BE2C (cell line): ENCODE measurements around the gene LEMD2.

ENCODE experiments used
- DNase-seq: peaks from one replicate; pipeline ENCODE4 v3.0.0-alpha.2; 2020
- H3K27me3 ChIP-seq: fragments of 250-450 bp; sonication (Bioruptor Pico); 2 replicates; pipeline ENCODE4 v1.5.1; 2020; ENCODE audit warnings: mild to moderate bottlenecking
- H3K36me3 ChIP-seq: fragments of 250-450 bp; sonication (Bioruptor Pico); 2 replicates; pipeline ENCODE4 v1.5.1; 2020; ENCODE audit warnings: mild to moderate bottlenecking
- H3K4me1 ChIP-seq: fragments of 250-450 bp; sonication (Bioruptor Pico); 2 replicates; pipeline ENCODE4 v1.5.1; 2020
- H3K4me3 ChIP-seq: 2 replicates; pipeline ENCODE4 v1.5.1; 2011; ENCODE audit warnings: low read depth, low read length
- H3K9me3 ChIP-seq: fragments of 250-450 bp; sonication (Bioruptor Pico); 2 replicates; pipeline ENCODE4 v1.5.1; 2020
- TF ChIP-seq, protein P1 (sequence below): IDR thresholded peaks from 2 replicates; pipeline ENCODE4 v1.5.1; 2012; ENCODE audit warnings: mild to moderate bottlenecking, low read depth, low read length

LEMD2 gene

DNA sequence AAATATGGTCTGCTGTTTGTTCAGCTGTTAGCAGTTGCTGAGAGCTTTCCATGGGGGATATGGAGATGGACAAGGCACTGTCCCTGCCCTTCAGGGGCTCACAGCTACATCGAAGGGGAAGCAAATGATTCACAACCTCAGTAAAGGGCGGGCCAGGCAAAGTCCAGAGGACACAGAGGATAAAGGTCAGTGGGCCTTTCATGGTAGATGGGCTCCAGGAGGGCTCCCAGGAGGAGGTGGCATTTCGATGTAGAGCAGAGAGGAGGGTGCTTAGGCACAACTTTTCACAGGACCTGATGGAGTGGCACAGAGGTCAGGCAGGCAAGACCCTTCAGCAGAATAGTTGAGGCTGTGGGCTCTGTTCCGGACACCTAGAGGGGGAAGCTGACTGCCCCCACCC is 30.1 kb upstream of the LEMD2 start:
- H3K27me3 ChIP-seq, result no peaks in the 10 kb centered on the region
- no peak overlapping the region for H3K4me3 ChIP-seq
- peaks cover 9% of the 10 kb centered on the region; the same call in 1 of the 2 replicates for H3K4me1 ChIP-seq
- TF ChIP-seq, protein P1, sequence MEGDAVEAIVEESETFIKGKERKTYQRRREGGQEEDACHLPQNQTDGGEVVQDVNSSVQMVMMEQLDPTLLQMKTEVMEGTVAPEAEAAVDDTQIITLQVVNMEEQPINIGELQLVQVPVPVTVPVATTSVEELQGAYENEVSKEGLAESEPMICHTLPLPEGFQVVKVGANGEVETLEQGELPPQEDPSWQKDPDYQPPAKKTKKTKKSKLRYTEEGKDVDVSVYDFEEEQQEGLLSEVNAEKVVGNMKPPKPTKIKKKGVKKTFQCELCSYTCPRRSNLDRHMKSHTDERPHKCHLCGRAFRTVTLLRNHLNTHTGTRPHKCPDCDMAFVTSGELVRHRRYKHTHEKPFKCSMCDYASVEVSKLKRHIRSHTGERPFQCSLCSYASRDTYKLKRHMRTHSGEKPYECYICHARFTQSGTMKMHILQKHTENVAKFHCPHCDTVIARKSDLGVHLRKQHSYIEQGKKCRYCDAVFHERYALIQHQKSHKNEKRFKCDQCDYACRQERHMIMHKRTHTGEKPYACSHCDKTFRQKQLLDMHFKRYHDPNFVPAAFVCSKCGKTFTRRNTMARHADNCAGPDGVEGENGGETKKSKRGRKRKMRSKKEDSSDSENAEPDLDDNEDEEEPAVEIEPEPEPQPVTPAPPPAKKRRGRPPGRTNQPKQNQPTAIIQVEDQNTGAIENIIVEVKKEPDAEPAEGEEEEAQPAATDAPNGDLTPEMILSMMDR, result no peak
- H3K36me3 ChIP-seq, result no peaks in the 10 kb centered on the region
- H3K9me3 ChIP-seq, result no peaks in the 10 kb centered on the region
- DNase-seq, result no peak

- Histone ChIP-seq H3K4me3 (no peak overlapping the region), H3K4me1 (peaks cover 9% of the 10 kb centered on the region; the same call in 1 of the 2 replicates), H3K36me3 (no peaks in the 10 kb centered on the region), H3K27me3 (no peaks in the 10 kb centered on the region), H3K9me3 (no peaks in the 10 kb centered on the region)
- DNase-seq, result no peak
- TF ChIP-seq, protein P1, result no peak
Observed at GRCh38 chr6:33818293-33818692, 29.4 kb upstream of the LEMD2 start.

GRCh38 chr6:33817489-33817888 is 28.6 kb upstream of the LEMD2 start:
- DNase-seq, result no peak
- H3K9me3 ChIP-seq, result no peaks in the 10 kb centered on the region
- TF ChIP-seq, protein P1, result no peak

GRCh38 chr6:33816911-33817310 is 28.0 kb upstream of the LEMD2 start:
- no peaks in the 10 kb centered on the region for H3K36me3 ChIP-seq
- peaks cover 8% of the 10 kb centered on the region for H3K4me1 ChIP-seq
- H3K4me3 ChIP-seq, result no peak overlapping the region
- no peak for DNase-seq
- no peaks in the 10 kb centered on the region for H3K27me3 ChIP-seq
- H3K9me3 ChIP-seq, result no peaks in the 10 kb centered on the region
- TF ChIP-seq, protein P1, result no peak

More at GRCh38 chr6:33817489-33817888, 28.6 kb upstream of the LEMD2 start:
- Histone ChIP-seq H3K4me1 (peaks cover 6% of the 10 kb centered on the region), H3K4me3 (no peak overlapping the region), H3K36me3 (no peaks in the 10 kb centered on the region), H3K27me3 (no peaks in the 10 kb centered on the region)

- TF ChIP-seq, protein P1, result no peak
- no peaks in the 10 kb centered on the region for H3K36me3 ChIP-seq
- DNase-seq, result peak; percentile 74
- no peaks in the 10 kb centered on the region for H3K27me3 ChIP-seq
- H3K4me1 ChIP-seq, result peaks cover 8% of the 10 kb centered on the region
- H3K9me3 ChIP-seq, result no peaks in the 10 kb centered on the region
- H3K4me3 ChIP-seq, result no peak overlapping the region
Observed at GRCh38 chr6:33815854-33816253, 26.9 kb upstream of the LEMD2 start.

- Histone ChIP-seq H3K27me3 (no peaks in the 10 kb centered on the region), H3K4me3 (no peak overlapping the region), H3K4me1 (peaks cover 8% of the 10 kb centered on the region), H3K9me3 (no peaks in the 10 kb centered on the region), H3K36me3 (no peaks in the 10 kb centered on the region)
- TF ChIP-seq, protein P1, result no peak
- no peak for DNase-seq
Observed at GRCh38 chr6:33813990-33814985, 25.4 kb upstream of the LEMD2 start.
